Measurements from ENCODE around the gene LMBR1.

LMBR1 gene

DNA sequence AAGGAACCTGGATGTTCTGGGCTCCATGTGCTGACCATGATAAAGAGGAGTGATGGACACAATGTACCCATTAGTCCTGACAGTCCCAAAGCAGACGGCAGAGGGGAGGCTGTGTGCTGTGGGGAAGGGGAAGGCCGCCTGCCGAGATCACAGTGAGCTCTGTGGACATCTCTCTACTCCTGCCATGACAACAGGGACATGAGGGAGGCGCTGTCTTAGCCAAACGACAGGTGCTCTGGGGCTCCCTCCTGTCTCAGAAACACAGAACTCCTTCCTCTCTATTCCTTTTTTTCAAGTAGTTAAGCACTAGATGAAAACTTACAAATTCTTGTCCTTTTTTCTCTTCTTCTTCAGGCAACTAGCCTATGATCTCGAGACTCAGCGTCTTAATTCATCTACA lies 139.4 kb downstream of the LMBR1 start:
- Histone ChIP-seq H3K9me3 (ENCODE audit: control extremely low read depth in 1 of 5, control insufficient read depth in 4 of 5, insufficient read depth in 2 of 5, low read depth in 1 of 5, low read length in 4 of 5) (no peaks in the 10 kb centered on the region), H3K4me3 (ENCODE audit: control insufficient read depth in 1 of 7, extremely low read depth in 1 of 7, insufficient read depth in 4 of 7, low read depth in 2 of 7, low read length in 6 of 7) (no peak overlapping the region), H3K27ac (ENCODE audit: insufficient read depth in 1 of 2, low read depth in 1 of 2, low read length in 2 of 2, poor library complexity in 1 of 2, severe bottlenecking in 2 of 2) (no peak overlapping the region), H3K27me3 (replicated peaks in 2 of 5; ENCODE audit: control insufficient read depth in 4 of 5, insufficient read depth in 5 of 5, low read length in 4 of 5) (no peaks in the 10 kb centered on the region), H3K4me1 (ENCODE audit: control extremely low read depth in 1 of 4, control insufficient read depth in 4 of 4, insufficient read depth in 4 of 4, low read length in 3 of 4) (no peaks in the 10 kb centered on the region), H3K36me3 (ENCODE audit: control insufficient read depth in 4 of 4, insufficient read depth in 4 of 4, low read length in 3 of 4) (peaks cover 7 to 33% (median 17%) of the 10 kb centered on the region in 4 experiments)
- 95% methylated on average over 3 of the region's 7 CpGs for WGBS (ENCODE audit: insufficient coverage)
- POLR2A ChIA-PET: no interaction called here
- CTCF ChIA-PET: interaction anchor here (0.7 kb wide), 1 partner anchor 244 kb away, joined by 3 read pairs; no protein-coding TSS in a partner anchor
- no peak for DNase-seq

DNA sequence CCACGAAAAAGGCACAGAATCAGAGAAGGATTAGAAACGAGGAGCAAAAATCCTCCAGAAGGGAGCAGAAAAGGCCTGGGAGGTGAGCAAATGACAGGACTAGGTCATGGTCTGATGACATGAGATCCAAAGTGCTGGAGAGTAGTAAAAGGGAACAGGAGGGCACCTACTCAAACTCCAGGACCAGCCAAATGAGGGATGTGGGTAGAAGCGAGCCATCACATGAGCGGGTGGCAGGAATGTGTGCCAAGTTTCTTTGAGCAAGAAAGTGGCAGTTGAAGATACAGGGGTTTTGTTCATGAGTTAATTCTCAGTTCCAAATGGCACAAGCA lies 139.8 kb downstream of the LMBR1 start:
- H3K27ac ChIP-seq (ENCODE audit: insufficient read depth in 1 of 2, low read depth in 1 of 2, low read length in 2 of 2, poor library complexity in 1 of 2, severe bottlenecking in 2 of 2): no peak overlapping the region
- DNase-seq: no peak
- ChIA-PET POLR2A (no interaction called here), CTCF (no interaction called here)
- H3K9me3 ChIP-seq (ENCODE audit: control extremely low read depth in 1 of 5, control insufficient read depth in 4 of 5, insufficient read depth in 2 of 5, low read depth in 1 of 5, low read length in 4 of 5): no peaks in the 10 kb centered on the region
- peaks cover 3 to 29% (median 15%) of the 10 kb centered on the region in 4 experiments for H3K36me3 ChIP-seq (ENCODE audit: control insufficient read depth in 4 of 4, insufficient read depth in 4 of 4, low read length in 3 of 4)
- 92% methylated on average over 4 of the region's 4 CpGs for WGBS (ENCODE audit: insufficient coverage)
- H3K27me3 ChIP-seq (replicated peaks in 2 of 5; ENCODE audit: control insufficient read depth in 4 of 5, insufficient read depth in 5 of 5, low read length in 4 of 5): no peaks in the 10 kb centered on the region
- H3K4me3 ChIP-seq (ENCODE audit: control insufficient read depth in 1 of 7, extremely low read depth in 1 of 7, insufficient read depth in 4 of 7, low read depth in 2 of 7, low read length in 6 of 7): no peak overlapping the region
- no peaks in the 10 kb centered on the region for H3K4me1 ChIP-seq (ENCODE audit: control extremely low read depth in 1 of 4, control insufficient read depth in 4 of 4, insufficient read depth in 4 of 4, low read length in 3 of 4)

DNA sequence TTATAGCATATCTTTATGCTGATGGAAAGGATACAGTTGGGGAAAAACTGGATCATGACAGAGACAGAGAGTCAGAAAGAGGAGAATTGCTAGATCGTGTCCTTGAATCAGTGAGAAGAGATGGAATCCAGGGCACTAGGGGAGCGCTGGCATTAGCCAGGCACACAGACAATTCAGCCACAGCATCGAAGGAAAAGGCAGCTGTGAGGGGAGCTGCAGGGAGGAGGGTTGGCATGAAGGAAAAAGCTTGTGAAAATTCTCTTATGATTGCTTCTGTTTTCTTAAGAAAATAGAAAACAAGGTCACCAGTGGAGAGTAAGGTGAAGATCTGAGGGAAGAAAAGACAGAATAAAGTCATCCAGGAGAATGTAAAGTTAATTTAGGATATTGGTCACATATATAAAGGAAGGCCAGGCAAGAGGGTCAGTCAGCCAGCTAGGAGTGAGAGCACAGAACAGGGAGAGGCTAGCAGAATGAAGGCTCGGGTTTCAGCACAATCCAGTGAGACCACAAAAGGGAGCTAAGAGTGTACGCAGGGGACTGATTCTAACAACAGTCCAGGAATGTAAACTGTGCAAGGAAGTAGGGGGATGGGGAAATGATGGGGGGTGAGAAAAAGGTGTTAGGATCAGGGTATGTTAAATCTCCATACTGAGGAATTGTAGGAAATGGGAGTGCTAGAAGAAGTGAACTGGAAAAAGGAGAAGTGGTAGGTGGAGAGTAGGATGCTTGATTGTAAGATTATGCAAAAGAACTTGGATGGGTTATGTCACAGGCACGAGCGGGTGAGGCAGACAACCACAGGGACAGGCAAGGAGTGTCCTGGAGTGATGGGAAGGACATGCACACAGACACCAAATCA lies 140.4 kb downstream of the LMBR1 start:
- Histone ChIP-seq H3K27me3 (replicated peaks in 2 of 5; ENCODE audit: control insufficient read depth in 4 of 5, insufficient read depth in 5 of 5, low read length in 4 of 5) (no peaks in the 10 kb centered on the region), H3K36me3 (ENCODE audit: control insufficient read depth in 4 of 4, insufficient read depth in 4 of 4, low read length in 3 of 4) (peaks cover 3 to 29% (median 12%) of the 10 kb centered on the region in 4 experiments), H3K27ac (ENCODE audit: insufficient read depth in 1 of 2, low read depth in 1 of 2, low read length in 2 of 2, poor library complexity in 1 of 2, severe bottlenecking in 2 of 2) (no peak overlapping the region), H3K9me3 (ENCODE audit: control extremely low read depth in 1 of 5, control insufficient read depth in 4 of 5, insufficient read depth in 2 of 5, low read depth in 1 of 5, low read length in 4 of 5) (no peaks in the 10 kb centered on the region), H3K4me3 (ENCODE audit: control insufficient read depth in 1 of 7, extremely low read depth in 1 of 7, insufficient read depth in 4 of 7, low read depth in 2 of 7, low read length in 6 of 7) (no peak overlapping the region), H3K4me1 (ENCODE audit: control extremely low read depth in 1 of 4, control insufficient read depth in 4 of 4, insufficient read depth in 4 of 4, low read length in 3 of 4) (no peaks in the 10 kb centered on the region)
- ChIA-PET CTCF (no interaction called here), POLR2A (no interaction called here)
- no peak for DNase-seq
- WGBS (ENCODE audit: insufficient coverage): 97% methylated on average over 7 of the region's 7 CpGs

DNA sequence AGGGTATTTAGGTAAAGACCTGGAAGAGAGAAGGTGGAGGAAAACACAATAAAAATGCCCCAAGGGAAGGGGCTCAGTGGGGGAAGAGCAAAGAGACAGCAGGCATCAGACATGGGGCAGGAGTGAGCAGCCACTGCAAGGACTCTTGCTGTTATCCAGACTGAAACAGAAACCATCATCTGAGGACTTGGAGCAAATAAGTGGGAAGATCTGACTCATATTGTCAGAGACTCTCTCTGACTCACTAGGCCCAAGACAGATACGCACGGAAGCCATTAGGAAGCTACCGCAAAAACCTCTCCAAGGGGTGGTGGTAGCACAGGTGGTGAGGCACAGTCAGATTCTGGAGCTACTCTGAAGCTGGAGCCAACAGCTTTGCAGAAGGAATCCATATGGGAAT lies 141.7 kb downstream of the LMBR1 start:
- WGBS (ENCODE audit: insufficient coverage): no CpG with 5 or more reads among the region's 3 CpGs
- Histone ChIP-seq H3K27ac (ENCODE audit: insufficient read depth in 1 of 2, low read depth in 1 of 2, low read length in 2 of 2, poor library complexity in 1 of 2, severe bottlenecking in 2 of 2) (no peak overlapping the region), H3K36me3 (ENCODE audit: control insufficient read depth in 4 of 4, insufficient read depth in 4 of 4, low read length in 3 of 4) (peaks cover 3 to 29% (median 12%) of the 10 kb centered on the region in 4 experiments), H3K4me3 (ENCODE audit: control insufficient read depth in 1 of 7, extremely low read depth in 1 of 7, insufficient read depth in 4 of 7, low read depth in 2 of 7, low read length in 6 of 7) (no peak overlapping the region), H3K27me3 (replicated peaks in 2 of 5; ENCODE audit: control insufficient read depth in 4 of 5, insufficient read depth in 5 of 5, low read length in 4 of 5) (no peaks in the 10 kb centered on the region), H3K9me3 (ENCODE audit: control extremely low read depth in 1 of 5, control insufficient read depth in 4 of 5, insufficient read depth in 2 of 5, low read depth in 1 of 5, low read length in 4 of 5) (no peaks in the 10 kb centered on the region), H3K4me1 (ENCODE audit: control extremely low read depth in 1 of 4, control insufficient read depth in 4 of 4, insufficient read depth in 4 of 4, low read length in 3 of 4) (no peaks in the 10 kb centered on the region)
- CTCF ChIA-PET: no interaction called here
- DNase-seq: no peak
- POLR2A ChIA-PET: no interaction called here

DNA sequence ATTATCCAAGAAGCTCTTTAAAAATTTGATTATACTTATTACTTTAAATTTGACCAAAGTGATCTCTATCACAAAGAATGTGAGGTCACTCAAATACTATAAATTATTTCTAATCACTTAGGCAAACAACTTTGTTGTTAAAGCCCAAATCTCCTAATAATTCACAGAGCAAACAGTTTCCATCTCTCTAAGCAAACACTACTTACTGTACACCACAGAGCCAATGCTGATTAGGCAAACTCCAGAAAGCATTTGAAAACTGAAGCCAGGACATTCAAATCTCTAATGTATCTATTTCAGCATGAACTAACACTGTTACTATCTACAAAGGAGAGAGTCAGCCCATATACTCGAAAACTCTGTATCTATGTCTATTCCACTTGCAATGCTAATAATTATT lies 145.3 kb downstream of the LMBR1 start:
- ChIA-PET POLR2A (no interaction called here), CTCF (interaction anchor here (1.5 kb wide), 1 partner anchor 11 kb away, joined by 4 read pairs; no protein-coding TSS in a partner anchor)
- WGBS (ENCODE audit: insufficient coverage): no CpG with 5 or more reads among the region's 1 CpG
- Histone ChIP-seq H3K36me3 (ENCODE audit: control insufficient read depth in 4 of 4, insufficient read depth in 4 of 4, low read length in 3 of 4) (peaks cover 0 to 13% (median 4%) of the 10 kb centered on the region in 4 experiments), H3K27ac (ENCODE audit: insufficient read depth in 1 of 2, low read depth in 1 of 2, low read length in 2 of 2, poor library complexity in 1 of 2, severe bottlenecking in 2 of 2) (no peak overlapping the region), H3K9me3 (ENCODE audit: control extremely low read depth in 1 of 5, control insufficient read depth in 4 of 5, insufficient read depth in 2 of 5, low read depth in 1 of 5, low read length in 4 of 5) (peaks cover 0 to 2% (median 0%) of the 10 kb centered on the region in 5 experiments), H3K4me3 (ENCODE audit: control insufficient read depth in 1 of 7, extremely low read depth in 1 of 7, insufficient read depth in 4 of 7, low read depth in 2 of 7, low read length in 6 of 7) (no peak overlapping the region), H3K4me1 (ENCODE audit: control extremely low read depth in 1 of 4, control insufficient read depth in 4 of 4, insufficient read depth in 4 of 4, low read length in 3 of 4) (no peaks in the 10 kb centered on the region), H3K27me3 (replicated peaks in 2 of 5; ENCODE audit: control insufficient read depth in 4 of 5, insufficient read depth in 5 of 5, low read length in 4 of 5) (no peaks in the 10 kb centered on the region)
- DNase-seq: no peak

DNA sequence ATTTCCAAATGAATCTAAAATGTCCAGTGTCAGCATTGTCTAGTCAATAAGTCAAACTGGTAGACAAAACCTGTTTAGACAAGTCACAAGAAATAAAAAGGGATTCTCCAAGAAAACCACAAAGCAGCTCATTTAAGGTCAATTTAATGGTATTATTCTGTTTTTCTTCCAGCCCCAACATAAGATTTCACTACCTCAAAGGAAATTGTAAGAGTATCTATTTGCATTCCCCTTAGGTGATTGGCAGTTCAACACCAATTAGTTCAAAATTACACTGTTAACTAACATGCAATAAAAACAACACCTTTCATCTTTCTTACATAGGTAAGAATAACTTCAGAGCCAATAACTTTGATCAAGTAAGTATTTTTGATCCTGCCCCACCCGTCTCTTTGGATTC lies 146.1 kb downstream of the LMBR1 start:
- no peaks in the 10 kb centered on the region for H3K4me1 ChIP-seq (ENCODE audit: control extremely low read depth in 1 of 4, control insufficient read depth in 4 of 4, insufficient read depth in 4 of 4, low read length in 3 of 4)
- H3K4me3 ChIP-seq (ENCODE audit: control insufficient read depth in 1 of 7, extremely low read depth in 1 of 7, insufficient read depth in 4 of 7, low read depth in 2 of 7, low read length in 6 of 7): no peak overlapping the region
- DNase-seq: no peak
- WGBS (ENCODE audit: insufficient coverage): no CpG with 5 or more reads among the region's 1 CpG
- no peak overlapping the region for H3K27ac ChIP-seq (ENCODE audit: insufficient read depth in 1 of 2, low read depth in 1 of 2, low read length in 2 of 2, poor library complexity in 1 of 2, severe bottlenecking in 2 of 2)
- ChIA-PET CTCF (no interaction called here), POLR2A (no interaction called here)
- no peaks in the 10 kb centered on the region for H3K27me3 ChIP-seq (replicated peaks in 2 of 5; ENCODE audit: control insufficient read depth in 4 of 5, insufficient read depth in 5 of 5, low read length in 4 of 5)
- H3K36me3 ChIP-seq (ENCODE audit: control insufficient read depth in 4 of 4, insufficient read depth in 4 of 4, low read length in 3 of 4): peaks cover 0 to 13% (median 2%) of the 10 kb centered on the region in 4 experiments
- H3K9me3 ChIP-seq (ENCODE audit: control extremely low read depth in 1 of 5, control insufficient read depth in 4 of 5, insufficient read depth in 2 of 5, low read depth in 1 of 5, low read length in 4 of 5): peaks cover 0 to 4% (median 0%) of the 10 kb centered on the region in 5 experiments

DNA sequence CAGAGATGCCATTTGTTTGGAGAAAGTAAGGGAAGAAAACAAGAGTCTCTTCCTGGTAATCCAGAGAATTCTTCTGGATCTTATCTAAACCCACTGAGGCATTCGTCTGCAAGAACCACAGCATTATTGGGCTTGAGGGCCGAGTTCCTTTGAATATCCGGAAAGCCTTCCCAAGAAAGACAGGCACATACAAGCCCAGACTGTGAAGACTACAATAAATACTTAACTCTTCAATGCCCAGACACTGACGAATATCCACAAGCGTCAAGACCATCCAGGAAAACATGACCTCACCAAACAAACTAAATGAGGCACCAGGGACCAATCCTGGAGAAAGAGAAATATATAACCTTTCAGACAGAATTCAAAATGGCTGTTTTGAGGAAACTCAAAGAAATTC lies 153.4 kb downstream of the LMBR1 start:
- Histone ChIP-seq H3K4me1 (ENCODE audit: control extremely low read depth in 1 of 4, control insufficient read depth in 4 of 4, insufficient read depth in 4 of 4, low read length in 3 of 4) (no peaks in the 10 kb centered on the region), H3K4me3 (ENCODE audit: control insufficient read depth in 1 of 7, extremely low read depth in 1 of 7, insufficient read depth in 4 of 7, low read depth in 2 of 7, low read length in 6 of 7) (no peak overlapping the region), H3K27ac (ENCODE audit: insufficient read depth in 1 of 2, low read depth in 1 of 2, low read length in 2 of 2, poor library complexity in 1 of 2, severe bottlenecking in 2 of 2) (no peak overlapping the region), H3K36me3 (ENCODE audit: control insufficient read depth in 4 of 4, insufficient read depth in 4 of 4, low read length in 3 of 4) (peaks cover 0 to 44% (median 12%) of the 10 kb centered on the region in 4 experiments), H3K9me3 (ENCODE audit: control extremely low read depth in 1 of 5, control insufficient read depth in 4 of 5, insufficient read depth in 2 of 5, low read depth in 1 of 5, low read length in 4 of 5) (peaks cover 0 to 26% (median 0%) of the 10 kb centered on the region in 5 experiments), H3K27me3 (replicated peaks in 2 of 5; ENCODE audit: control insufficient read depth in 4 of 5, insufficient read depth in 5 of 5, low read length in 4 of 5) (no peaks in the 10 kb centered on the region)
- no peak for DNase-seq
- WGBS (ENCODE audit: insufficient coverage): 100% methylated on average over 5 of the region's 5 CpGs
- CTCF ChIA-PET: no interaction called here
- POLR2A ChIA-PET: no interaction called here

All from common myeloid progenitor, CD34-positive (primary cell).